Panc1 (cell line): ENCODE data around the gene GALNTL6. TPM values are rescaled to one million over a fixed set of nuclear protein-coding genes. Genes with fewer than 3 reads are reported as not detected.
A peak's percentile ranks its signal among the peaks of the same experiment; 100 is the strongest.
"Not testable (repeated sequence)": the region's sequence is repeated elsewhere in the genome, so short reads cannot be mapped to it uniquely, and the experiment has no call there.

Source experiments
- ATAC-seq: fragments of 200-7000 bp; cut with Tn5 transposase; 2 replicates; pipeline ENCODE4 v1.9.1; 2020; ENCODE audit warnings: mild to moderate bottlenecking, moderate library complexity
- BruUV-seq: library from RNA; stranded (reverse); fragments of 400-500 nt; replicated peaks from 2 replicates; lab custom pipeline; 2021; lab: Mats Ljungman, UMichigan
- CTCF ChIA-PET: fragments of 300-600 bp; sonication (Branson Sonifier 250); formaldehyde crosslinking; loops from one replicate; lab custom pipeline; 2022; ENCODE audit warnings: antibody characterized with exemption; lab: Charles Lee
- POLR2A ChIA-PET: fragments of 300-600 bp; sonication (Branson Sonifier 250); formaldehyde crosslinking; loops from one replicate; lab custom pipeline; 2022; ENCODE audit warnings: antibody characterized with exemption; lab: Charles Lee
- DNase-seq: peaks from one replicate; pipeline ENCODE4 v3.0.0-alpha.2; 2010; ENCODE audit warnings: low read depth, low spot score
- H3K27ac ChIP-seq: 2 replicates; pipeline ENCODE4 v1.5.1; 2011; ENCODE audit warnings: mild to moderate bottlenecking, low read length, inconsistent platforms
- H3K27me3 ChIP-seq: fragments of 200-500 bp; sonication (Bioruptor generic); 2 replicates; pipeline ENCODE4 v1.6.0; 2014; ENCODE audit warnings: low read length, inconsistent platforms; ENCODE audit not compliant: control insufficient read depth, insufficient read depth
- H3K36me3 ChIP-seq: fragments of 200-500 bp; sonication (Bioruptor generic); 2 replicates; pipeline ENCODE4 v1.5.1; 2014; ENCODE audit warnings: inconsistent platforms, mild to moderate bottlenecking, low read length, moderate library complexity; ENCODE audit not compliant: control insufficient read depth, insufficient read depth
- H3K4me1 ChIP-seq: 2 replicates; pipeline ENCODE4 v1.5.1; 2011; ENCODE audit warnings: inconsistent platforms, mild to moderate bottlenecking, low read length, moderate library complexity; ENCODE audit not compliant: control insufficient read depth, insufficient read depth
- H3K4me3 ChIP-seq, 2 experiments: 2 replicates each; pipeline ENCODE4 v1.5.1; 2011 to 2012; ENCODE audit warnings: low read depth in 2 of 2, low read length in 2 of 2, mild to moderate bottlenecking in 2 of 2, inconsistent platforms in 1 of 2, moderate library complexity in 1 of 2
- H3K9me3 ChIP-seq: fragments of 200-500 bp; sonication (Bioruptor generic); 2 replicates; pipeline ENCODE4 v1.5.1; 2014; ENCODE audit warnings: low read depth, mild to moderate bottlenecking, inconsistent platforms, low read length, moderate library complexity; ENCODE audit not compliant: control insufficient read depth, insufficient read depth
- POLR2AphosphoS5 ChIP-seq: IDR thresholded peaks from 2 replicates; pipeline ENCODE4 v1.6.1; 2012; ENCODE audit warnings: mild to moderate bottlenecking, low read depth, low read length, moderate library complexity
- SIN3A ChIP-seq: IDR thresholded peaks from 2 replicates; pipeline ENCODE4 v1.6.1; 2012; ENCODE audit warnings: low read depth, mild to moderate bottlenecking, low read length, moderate library complexity, borderline replicate concordance; ENCODE audit not compliant: insufficient read depth
- TCF7L2 ChIP-seq: IDR thresholded peaks from 2 replicates; pipeline ENCODE4 v1.6.1; 2011; ENCODE audit warnings: mild to moderate bottlenecking, low read depth, low read length, inconsistent platforms
- in situ Hi-C: cut with HindIII; loops from 2 replicates; pipeline ENCODE4 v1.10.0; 2016; ENCODE audit warnings: low sequenced_read_pairs, low pct_unique_long_range_greater_than_20kb
- intact Hi-C: fragments of 100-400 bp; cut with micrococcal nuclease; formaldehyde crosslinking; loops from one replicate; pipeline ENCODE4 v1.10.0; 2022; ENCODE audit not compliant: unreplicated experiment
- total RNA-seq: library from RNA; stranded (reverse); gene quantifications from one replicate; pipeline ENCODE4 v1.2.1, GENCODE V29; 2021; ENCODE audit not compliant: unreplicated experiment
- TF ChIP-seq, protein P1 (sequence below), 2 experiments: IDR thresholded peaks; 2 replicates each; pipeline ENCODE4 v1.6.1; 2011 to 2012; ENCODE audit warnings: low read depth in 2 of 2, control low read depth in 1 of 2, low read length in 1 of 2, mild to moderate bottlenecking in 1 of 2, moderate library complexity in 1 of 2; ENCODE audit not compliant: insufficient read depth in 1 of 2
- TF ChIP-seq, protein P2 (sequence below): fragments of 450-650 bp; IDR thresholded peaks from 2 replicates; pipeline ENCODE4 v1.5.1; 2017; ENCODE audit warnings: mild to moderate bottlenecking

GALNTL6 gene
- total RNA-seq, 1 experiment from 2014 or later, result not detected

DNA sequence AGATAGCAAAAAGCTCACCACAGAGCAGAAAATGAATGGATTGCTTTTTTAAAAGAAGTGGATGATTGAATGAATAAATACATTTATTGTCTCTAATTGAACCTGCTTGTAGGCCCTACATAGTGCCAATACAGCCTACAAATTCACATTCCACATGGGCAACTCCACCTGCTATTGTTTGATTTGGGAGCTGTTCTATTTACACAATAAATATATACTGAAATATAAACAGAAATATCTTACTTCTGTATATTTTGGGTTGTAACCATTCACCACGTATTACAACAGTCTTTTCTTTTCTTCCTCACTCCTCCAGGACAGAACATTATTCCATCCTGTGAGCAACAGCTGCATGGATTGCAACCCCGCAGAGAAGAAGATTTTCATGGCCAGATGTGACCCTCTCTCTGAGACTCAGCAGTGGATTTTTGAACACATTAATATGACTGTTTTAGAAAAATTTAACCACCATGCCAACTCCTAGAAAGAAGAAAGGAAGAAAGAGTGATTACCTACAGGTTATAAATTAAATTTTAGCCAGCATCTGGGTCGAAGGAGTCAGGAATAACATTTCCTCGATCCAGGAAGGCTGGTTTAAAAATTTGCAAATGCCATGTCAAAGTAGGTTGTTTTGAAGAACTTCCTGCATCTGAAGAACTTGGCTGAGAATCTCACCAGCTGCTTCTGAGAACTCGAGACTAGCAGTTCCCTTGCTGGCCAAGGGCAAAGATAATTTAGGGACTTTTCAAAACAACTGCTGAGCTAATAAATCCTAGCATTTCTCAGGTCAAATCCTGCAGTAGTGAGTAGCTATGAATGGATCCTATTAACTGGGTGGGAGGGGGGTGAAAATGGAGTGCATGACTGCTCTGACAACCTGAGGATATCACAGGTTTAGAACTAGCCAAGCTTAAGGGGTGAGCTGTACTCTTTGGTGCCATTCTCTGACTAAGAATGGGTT is 1226.7 kb downstream of the GALNTL6 start:
- TF ChIP-seq, protein P1, sequence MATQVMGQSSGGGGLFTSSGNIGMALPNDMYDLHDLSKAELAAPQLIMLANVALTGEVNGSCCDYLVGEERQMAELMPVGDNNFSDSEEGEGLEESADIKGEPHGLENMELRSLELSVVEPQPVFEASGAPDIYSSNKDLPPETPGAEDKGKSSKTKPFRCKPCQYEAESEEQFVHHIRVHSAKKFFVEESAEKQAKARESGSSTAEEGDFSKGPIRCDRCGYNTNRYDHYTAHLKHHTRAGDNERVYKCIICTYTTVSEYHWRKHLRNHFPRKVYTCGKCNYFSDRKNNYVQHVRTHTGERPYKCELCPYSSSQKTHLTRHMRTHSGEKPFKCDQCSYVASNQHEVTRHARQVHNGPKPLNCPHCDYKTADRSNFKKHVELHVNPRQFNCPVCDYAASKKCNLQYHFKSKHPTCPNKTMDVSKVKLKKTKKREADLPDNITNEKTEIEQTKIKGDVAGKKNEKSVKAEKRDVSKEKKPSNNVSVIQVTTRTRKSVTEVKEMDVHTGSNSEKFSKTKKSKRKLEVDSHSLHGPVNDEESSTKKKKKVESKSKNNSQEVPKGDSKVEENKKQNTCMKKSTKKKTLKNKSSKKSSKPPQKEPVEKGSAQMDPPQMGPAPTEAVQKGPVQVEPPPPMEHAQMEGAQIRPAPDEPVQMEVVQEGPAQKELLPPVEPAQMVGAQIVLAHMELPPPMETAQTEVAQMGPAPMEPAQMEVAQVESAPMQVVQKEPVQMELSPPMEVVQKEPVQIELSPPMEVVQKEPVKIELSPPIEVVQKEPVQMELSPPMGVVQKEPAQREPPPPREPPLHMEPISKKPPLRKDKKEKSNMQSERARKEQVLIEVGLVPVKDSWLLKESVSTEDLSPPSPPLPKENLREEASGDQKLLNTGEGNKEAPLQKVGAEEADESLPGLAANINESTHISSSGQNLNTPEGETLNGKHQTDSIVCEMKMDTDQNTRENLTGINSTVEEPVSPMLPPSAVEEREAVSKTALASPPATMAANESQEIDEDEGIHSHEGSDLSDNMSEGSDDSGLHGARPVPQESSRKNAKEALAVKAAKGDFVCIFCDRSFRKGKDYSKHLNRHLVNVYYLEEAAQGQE (IDR thresholded peaks at IDR 0.05; ENCODE audit: insufficient read depth in 1 of 2, low read depth in 2 of 2, low read length in 1 of 2), result no peak
- no peak for TF ChIP-seq TCF7L2
- TF ChIP-seq, protein P2, sequence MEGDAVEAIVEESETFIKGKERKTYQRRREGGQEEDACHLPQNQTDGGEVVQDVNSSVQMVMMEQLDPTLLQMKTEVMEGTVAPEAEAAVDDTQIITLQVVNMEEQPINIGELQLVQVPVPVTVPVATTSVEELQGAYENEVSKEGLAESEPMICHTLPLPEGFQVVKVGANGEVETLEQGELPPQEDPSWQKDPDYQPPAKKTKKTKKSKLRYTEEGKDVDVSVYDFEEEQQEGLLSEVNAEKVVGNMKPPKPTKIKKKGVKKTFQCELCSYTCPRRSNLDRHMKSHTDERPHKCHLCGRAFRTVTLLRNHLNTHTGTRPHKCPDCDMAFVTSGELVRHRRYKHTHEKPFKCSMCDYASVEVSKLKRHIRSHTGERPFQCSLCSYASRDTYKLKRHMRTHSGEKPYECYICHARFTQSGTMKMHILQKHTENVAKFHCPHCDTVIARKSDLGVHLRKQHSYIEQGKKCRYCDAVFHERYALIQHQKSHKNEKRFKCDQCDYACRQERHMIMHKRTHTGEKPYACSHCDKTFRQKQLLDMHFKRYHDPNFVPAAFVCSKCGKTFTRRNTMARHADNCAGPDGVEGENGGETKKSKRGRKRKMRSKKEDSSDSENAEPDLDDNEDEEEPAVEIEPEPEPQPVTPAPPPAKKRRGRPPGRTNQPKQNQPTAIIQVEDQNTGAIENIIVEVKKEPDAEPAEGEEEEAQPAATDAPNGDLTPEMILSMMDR, result no peak
- no peak for TF ChIP-seq SIN3A
- TF ChIP-seq POLR2AphosphoS5, result no peak
- Histone ChIP-seq H3K4me1 (peaks cover 22% of the 10 kb centered on the region), H3K27ac (peak overlapping the region; percentile 39), H3K27me3 (no peaks in the 10 kb centered on the region), H3K9me3 (no peaks in the 10 kb centered on the region), H3K36me3 (no peaks in the 10 kb centered on the region), H3K4me3 (no peak overlapping the region)
- BruUV-seq, result no TSS peak
- DNase-seq (no peak), ATAC-seq (0 out of 2 replicates have a peak, but pooled peaks have one; percentile 60)
- in situ Hi-C loops, result no loop called here
- intact Hi-C loops, result no loop called here
- ChIA-PET CTCF (interaction anchor here (0.6 kb wide), 1 partner anchor 147 kb away, joined by 3 read pairs; no protein-coding TSS in a partner anchor), POLR2A (interaction anchor here (0.6 kb wide), 1 partner anchor 128 kb away, joined by 6 read pairs; the partner anchor contains the start of gene GALNT7)

DNA sequence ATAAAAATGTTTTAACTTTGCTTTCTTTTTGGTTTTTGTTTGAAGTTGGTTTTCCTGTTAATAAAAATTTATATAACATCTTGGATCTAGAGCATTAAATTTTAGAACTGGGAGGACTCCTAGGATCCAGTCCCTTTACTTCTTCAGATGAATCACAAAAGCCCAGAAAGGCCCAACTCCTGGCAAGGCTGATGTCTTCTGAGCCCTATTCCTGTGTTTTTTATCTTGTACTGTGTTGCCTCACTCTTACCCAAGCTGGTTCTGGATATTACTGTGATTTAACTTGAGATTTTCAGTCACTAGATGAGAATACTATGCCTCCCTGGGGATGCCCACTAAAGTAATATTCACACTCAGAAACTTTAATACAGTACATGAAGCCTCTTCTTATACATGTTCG is 1228.3 kb downstream of the GALNTL6 start:
- no peaks in the 10 kb centered on the region for H3K9me3 ChIP-seq
- POLR2A ChIA-PET, result no interaction called here
- H3K36me3 ChIP-seq, result no peaks in the 10 kb centered on the region
- no peak for DNase-seq
- intact Hi-C loops (no loop called here), in situ Hi-C loops (no loop called here)
- no TSS peak for BruUV-seq
- peak overlapping the region; percentile 55; the same call in 1 of the 2 replicates for H3K27ac ChIP-seq
- CTCF ChIA-PET, result no interaction called here
- H3K4me3 ChIP-seq, result no peak overlapping the region
- TF ChIP-seq, protein P1 (IDR thresholded peaks at IDR 0.05; ENCODE audit: insufficient read depth in 1 of 2, low read depth in 2 of 2, low read length in 1 of 2), result no peak
- TF ChIP-seq POLR2AphosphoS5, result no peak
- TF ChIP-seq, protein P2, result no peak
- no peak for TF ChIP-seq SIN3A
- no peak for TF ChIP-seq TCF7L2
- peaks cover 22% of the 10 kb centered on the region for H3K4me1 ChIP-seq
- H3K27me3 ChIP-seq, result no peaks in the 10 kb centered on the region
- ATAC-seq, result no peak

DNA sequence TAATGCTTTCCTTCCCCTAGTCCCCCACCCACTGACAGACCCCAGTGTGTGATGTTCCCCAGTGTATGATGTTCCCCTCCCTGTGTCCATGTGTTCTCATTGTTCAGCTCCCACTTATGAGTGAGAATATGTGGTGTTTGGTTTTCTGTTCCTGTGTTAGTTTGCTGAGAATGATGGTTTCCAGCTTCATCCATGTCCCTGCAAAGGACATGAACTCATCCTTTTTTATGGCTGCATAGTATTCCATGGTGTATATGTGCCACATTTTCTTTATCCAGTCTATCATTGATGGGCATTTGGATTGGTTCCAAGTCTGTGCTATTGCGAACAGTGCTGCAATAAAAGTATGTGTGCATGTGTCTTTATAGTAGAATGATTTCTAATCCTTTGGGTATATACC is 1228.9 kb downstream of the GALNTL6 start:
- H3K27ac ChIP-seq, H3K9me3 ChIP-seq, in situ Hi-C loops, H3K4me3 ChIP-seq, intact Hi-C loops, CTCF ChIA-PET, DNase-seq, H3K27me3 ChIP-seq, ATAC-seq, BruUV-seq, POLR2A ChIA-PET, H3K36me3 ChIP-seq: not testable (repeated sequence)
- peaks cover 22% of the 10 kb centered on the region for H3K4me1 ChIP-seq
